HepG2 (cell line): ENCODE data around the gene LONP1. TPM values are rescaled to one million over a fixed set of nuclear protein-coding genes. Genes with fewer than 3 reads are reported as not detected.

Experiments used
- AHR ChIP-seq: IDR thresholded peaks from 2 replicates; pipeline ENCODE4 v1.6.1; 2018; ENCODE audit warnings: missing genetic modification reagents, missing compliant biosample characterization
- FOXP4 ChIP-seq: sonication (generic); formaldehyde crosslinking; IDR thresholded peaks from 2 replicates; pipeline ENCODE4 v1.4.0; 2020; ENCODE audit warnings: missing genetic modification reagents
- HNF1B ChIP-seq: sonication (generic); formaldehyde crosslinking; IDR thresholded peaks from 2 replicates; pipeline ENCODE4 v1.5.1; 2020; ENCODE audit warnings: mild to moderate bottlenecking, moderate library complexity, missing genetic modification reagents
- IRF1 ChIP-seq: sonication (generic); formaldehyde crosslinking; IDR thresholded peaks from 2 replicates; pipeline ENCODE4 v1.4.0; 2020; ENCODE audit warnings: low read depth, mild to moderate bottlenecking, missing genetic modification reagents
- NCOA2 ChIP-seq: sonication (generic); formaldehyde crosslinking; IDR thresholded peaks from 2 replicates; pipeline ENCODE4 v1.8.0; 2022; ENCODE audit warnings: inconsistent platforms
- PLSCR1 ChIP-seq: sonication (generic); formaldehyde crosslinking; IDR thresholded peaks from 2 replicates; pipeline ENCODE4 v1.5.0; 2020; ENCODE audit warnings: missing genetic modification reagents, mild to moderate bottlenecking, borderline replicate concordance
- PRDM15 ChIP-seq: sonication (generic); formaldehyde crosslinking; IDR thresholded peaks from 2 replicates; pipeline ENCODE4 v1.4.0; 2020; ENCODE audit warnings: missing genetic modification reagents
- TAF1 ChIP-seq: sonication (generic); formaldehyde crosslinking; IDR thresholded peaks from 2 replicates; pipeline ENCODE4 v1.4.0; 2020; ENCODE audit warnings: missing genetic modification reagents
- TBX3 ChIP-seq: fragments of 450-650 bp; IDR thresholded peaks from 2 replicates; pipeline ENCODE4 v1.6.1; 2017; ENCODE audit warnings: antibody characterized with exemption, mild to moderate bottlenecking, inconsistent platforms, borderline replicate concordance
- ZFP1 ChIP-seq: IDR thresholded peaks from 2 replicates; pipeline ENCODE4 v1.6.1; 2016
- ZMYM2 ChIP-seq: sonication (generic); formaldehyde crosslinking; IDR thresholded peaks from 2 replicates; pipeline ENCODE4 v1.8.0; 2022; ENCODE audit warnings: mild to moderate bottlenecking, missing genetic modification reagents
- ZMYM4 ChIP-seq: sonication (generic); formaldehyde crosslinking; IDR thresholded peaks from 2 replicates; pipeline ENCODE4 v1.8.1; 2023; ENCODE audit warnings: mild to moderate bottlenecking, missing genetic modification reagents
- ZNF333 ChIP-seq: sonication (generic); formaldehyde crosslinking; IDR thresholded peaks from 2 replicates; pipeline ENCODE4 v1.4.0; 2020; ENCODE audit warnings: mild to moderate bottlenecking, missing genetic modification reagents, borderline replicate concordance
- ZNF674 ChIP-seq: sonication (generic); formaldehyde crosslinking; IDR thresholded peaks from 2 replicates; pipeline ENCODE4 v1.5.0; 2020; ENCODE audit warnings: low read depth, mild to moderate bottlenecking, missing genetic modification reagents
- ZNF704 ChIP-seq: sonication (generic); formaldehyde crosslinking; IDR thresholded peaks from 2 replicates; pipeline ENCODE4 v1.8.1; 2023; ENCODE audit warnings: mild to moderate bottlenecking, inconsistent platforms, moderate library complexity, missing genetic modification reagents, borderline replicate concordance
- ZNF749 ChIP-seq: sonication (generic); formaldehyde crosslinking; IDR thresholded peaks from 2 replicates; pipeline ENCODE4 v1.8.0; 2022; ENCODE audit warnings: mild to moderate bottlenecking, missing genetic modification reagents, moderate library complexity, borderline replicate concordance
- ZNF775 ChIP-seq: sonication (generic); formaldehyde crosslinking; IDR thresholded peaks from 2 replicates; pipeline ENCODE4 v1.4.0; 2020; ENCODE audit warnings: missing genetic modification reagents, mild to moderate bottlenecking, moderate library complexity, borderline replicate concordance
- polyA plus RNA-seq, 8 experiments: library from polyadenylated mRNA; depleted of rRNA in 3 of 8; stranded (reverse) in 7 of 8; unstranded in 1 of 8; fragments of >200 nt; fragmentation: Illumina TruSeq in 4 of 8; extraction: Trizol in 4 of 8; gene quantifications; 2 replicates each; pipeline versions ENCODE4 v1.2.1 to v1.2.3, GENCODE V29; 2011 to 2016; ENCODE audit warnings: low read depth in 4 of 8, missing spikeins in 1 of 8, mixed read lengths in 1 of 8; ENCODE audit not compliant: insufficient read depth in 1 of 8
- total RNA-seq, 5 experiments: library from RNA; depleted of rRNA; stranded (reverse); fragments of >200 nt; fragmentation: Illumina TruSeq; extraction: Trizol; gene quantifications; 2 replicates each; pipeline ENCODE4 v1.2.3, GENCODE V29; 2016; ENCODE audit warnings: low read depth in 1 of 5

The LONP1 gene
- total and polyA plus RNA-seq, 2 of the 13 experiments (the other 11 are each of a cell fraction or from before 2014, with no cell fraction given): 59.5 to 76.8 TPM

GRCh38 chr19:5690125-5690954 is 29.6 kb downstream of the LONP1 start, which contains the start of gene RPL36 (continued):
- TF ChIP-seq ZMYM2 (CRISPR knock-in tag) (no peak), HNF1B (CRISPR knock-in tag) (peak; percentile 79; the same call in 1 of the 2 replicates), IRF1 (CRISPR knock-in tag) (no peak), ZNF775 (CRISPR knock-in tag) (peak; percentile 67), ZNF333 (CRISPR knock-in tag) (no peak), TAF1 (CRISPR knock-in tag) (peak; percentile 100), ZFP1 (CRISPR knock-in tag) (no peak), ZMYM4 (CRISPR knock-in tag) (peak; percentile 89), TBX3 (no peak), PRDM15 (CRISPR knock-in tag) (0 out of 2 replicates have a peak, but pooled peaks have one; percentile 42), FOXP4 (peak; percentile 54), AHR (CRISPR knock-in tag) (peak; percentile 59; the same call in 1 of the 2 replicates), ZNF704 (peak; percentile 78; the same call in 1 of the 2 replicates), ZNF749 (peak; percentile 69; the same call in 1 of the 2 replicates), ZNF674 (CRISPR knock-in tag) (peak; percentile 59; the same call in 1 of the 2 replicates), PLSCR1 (CRISPR knock-in tag) (no peak), NCOA2 (CRISPR knock-in tag) (peak; percentile 63; the same call in 1 of the 2 replicates)
